OCI-LY3 (cell line): ENCODE data around the gene ABTB2.
A peak's percentile ranks its signal among the peaks of the same experiment; 100 is the strongest.

Experiments
- H2AFZ ChIP-seq: fragments of 200-600, 300-600 bp; shearing (Covaris generic); 2 replicates; pipeline ENCODE4 v1.6.0; 2014; ENCODE audit warnings: antibody characterized with exemption, low read depth, low read length
- H3K27ac ChIP-seq: fragments of 200-600, 300-600 bp; sonication (generic); 2 replicates; pipeline ENCODE4 v1.5.1; 2014; ENCODE audit warnings: mild to moderate bottlenecking, low read length, moderate library complexity, mixed read lengths
- H3K27me3 ChIP-seq: fragments of 200-600, 300-600 bp; sonication (generic); 2 replicates; pipeline ENCODE4 v1.6.1; 2014; ENCODE audit warnings: low read depth, low read length, mixed read lengths
- H3K36me3 ChIP-seq: fragments of 200-600, 300-600 bp; sonication (generic); replicated peaks from 2 replicates; pipeline ENCODE3; 2014; ENCODE audit warnings: low read depth, low read length, mixed read lengths
- H3K4me1 ChIP-seq: fragments of 300-600, 200-600 bp; sonication (generic); 2 replicates; pipeline ENCODE4 v1.6.1; 2014; ENCODE audit warnings: low read length, mixed read lengths
- H3K4me2 ChIP-seq: fragments of 200-600, 300-600 bp; sonication (generic); 2 replicates; pipeline ENCODE4 v1.6.1; 2014; ENCODE audit warnings: low read length, mixed read lengths
- H3K4me3 ChIP-seq: fragments of 300-600, 200-600 bp; sonication (generic); 2 replicates; pipeline ENCODE4 v1.5.1; 2014; ENCODE audit warnings: antibody characterized with exemption, mild to moderate bottlenecking, low read length, moderate library complexity
- H3K79me2 ChIP-seq: fragments of 300-600, 200-600 bp; shearing (Covaris generic); 2 replicates; pipeline ENCODE4 v1.6.1; 2014; ENCODE audit warnings: mild to moderate bottlenecking, low read length, mixed read lengths
- H3K9ac ChIP-seq: fragments of 300-600, 200-600 bp; shearing (Covaris generic); 2 replicates; pipeline ENCODE4 v1.6.0; 2014; ENCODE audit warnings: mild to moderate bottlenecking, low read length, moderate library complexity
- H3K9me3 ChIP-seq: fragments of 200-600, 300-600 bp; shearing (Covaris generic); 2 replicates; pipeline ENCODE4 v1.6.1; 2014; ENCODE audit warnings: low read length, mixed read lengths; ENCODE audit not compliant: insufficient read depth
- H4K20me1 ChIP-seq: fragments of 200-600, 300-600 bp; sonication (generic); 2 replicates; pipeline ENCODE4 v1.6.1; 2016; ENCODE audit warnings: low read length, mixed read lengths; ENCODE audit not compliant: insufficient read depth
- CTCF ChIP-seq: fragments of 200-600, 300-600 bp; sonication (generic); IDR thresholded peaks from 2 replicates; pipeline ENCODE4 v1.5.1; 2014; ENCODE audit warnings: antibody characterized with exemption, low read length, low read depth
- EZH2phosphoT487 ChIP-seq: fragments of 200-600 bp; shearing (Covaris generic); IDR thresholded peaks from 2 replicates; pipeline ENCODE4 v1.6.1; 2018; ENCODE audit warnings: antibody characterized with exemption, mixed run types, low read depth

Gene ABTB2

GRCh38 chr11:34300926-34301295 lies 56.9 kb downstream of the ABTB2 start:
- TF ChIP-seq CTCF: no peak
- no peak for TF ChIP-seq EZH2phosphoT487
- H3K36me3 ChIP-seq: no peaks in the 10 kb centered on the region
- H3K4me3 ChIP-seq: no peak overlapping the region
- no peak overlapping the region for H3K27ac ChIP-seq
- no peaks in the 10 kb centered on the region for H3K27me3 ChIP-seq
- peaks cover 11% of the 10 kb centered on the region for H3K4me1 ChIP-seq
- H3K9me3 ChIP-seq: no peaks in the 10 kb centered on the region
- H3K9ac ChIP-seq: no peak overlapping the region
- peaks cover 35% of the 10 kb centered on the region; the same call in 1 of the 2 replicates for H3K79me2 ChIP-seq
- H4K20me1 ChIP-seq: no peaks in the 10 kb centered on the region
- peak overlapping the region; percentile 26 for H3K4me2 ChIP-seq
- no peak overlapping the region; the same call in 1 of the 2 replicates for H2AFZ ChIP-seq

- Histone ChIP-seq H3K9ac (no peak overlapping the region), H3K27me3 (no peaks in the 10 kb centered on the region), H3K9me3 (no peaks in the 10 kb centered on the region), H3K4me3 (no peak overlapping the region), H3K27ac (no peak overlapping the region), H3K36me3 (no peaks in the 10 kb centered on the region), H4K20me1 (no peaks in the 10 kb centered on the region), H3K4me1 (peaks cover 11% of the 10 kb centered on the region), H2AFZ (no peak overlapping the region; the same call in 1 of the 2 replicates), H3K79me2 (peaks cover 35% of the 10 kb centered on the region; the same call in 1 of the 2 replicates), H3K4me2 (peak overlapping the region; percentile 26)
- TF ChIP-seq CTCF: no peak
- TF ChIP-seq EZH2phosphoT487: no peak
Measured at GRCh38 chr11:34300026-34300925, 57.5 kb downstream of the ABTB2 start.

- no peak overlapping the region for H3K4me2 ChIP-seq
- H2AFZ ChIP-seq: no peak overlapping the region
- no peak overlapping the region for H3K4me3 ChIP-seq
- no peak overlapping the region for H3K27ac ChIP-seq
- peaks cover 26% of the 10 kb centered on the region; the same call in 1 of the 2 replicates for H3K79me2 ChIP-seq
- no peaks in the 10 kb centered on the region for H4K20me1 ChIP-seq
- H3K27me3 ChIP-seq: no peaks in the 10 kb centered on the region
- H3K9ac ChIP-seq: no peak overlapping the region
- H3K36me3 ChIP-seq: no peaks in the 10 kb centered on the region
- peaks cover 11% of the 10 kb centered on the region for H3K4me1 ChIP-seq
- TF ChIP-seq EZH2phosphoT487: no peak
- no peak for TF ChIP-seq CTCF
- H3K9me3 ChIP-seq: no peaks in the 10 kb centered on the region
Measured at GRCh38 chr11:34299284-34299972, 58.4 kb downstream of the ABTB2 start.

- Histone ChIP-seq H3K79me2 (peaks cover 25% of the 10 kb centered on the region; the same call in 1 of the 2 replicates), H3K27ac (no peak overlapping the region), H3K9ac (no peak overlapping the region), H3K4me1 (peaks cover 11% of the 10 kb centered on the region), H3K36me3 (no peaks in the 10 kb centered on the region), H3K9me3 (no peaks in the 10 kb centered on the region), H3K4me2 (no peak overlapping the region), H2AFZ (no peak overlapping the region), H3K4me3 (no peak overlapping the region), H4K20me1 (no peaks in the 10 kb centered on the region), H3K27me3 (no peaks in the 10 kb centered on the region)
- no peak for TF ChIP-seq EZH2phosphoT487
- TF ChIP-seq CTCF: no peak
Measured at GRCh38 chr11:34298871-34299270, 58.9 kb downstream of the ABTB2 start.
